ENCODE data around the gene ZKSCAN8. TPM values are rescaled to one million over a fixed set of nuclear protein-coding genes. Genes with fewer than 3 reads are reported as not detected.

The ZKSCAN8 gene
- total RNA-seq, 3 donors from 2014 or later (not counting 1 experiment from before 2014, with no cell fraction given) = 38.0 to 42.5 (median 39.2) TPM

GRCh38 chr6:28176373-28176772, 34.7 kb downstream of the ZKSCAN8 start:
- Histone ChIP-seq H3K9me3 (ENCODE audit: control insufficient read depth, insufficient read depth, low read length) (no peaks in the 10 kb centered on the region), H3K4me3 (ENCODE audit: low read length) (no peak overlapping the region), H3K36me3 (ENCODE audit: control insufficient read depth, insufficient read depth, low read length) (no peaks in the 10 kb centered on the region), H3K27me3 (ENCODE audit: control insufficient read depth, insufficient read depth, low read length) (peaks cover 5% of the 10 kb centered on the region), H3K27ac (ENCODE audit: low read length) (no peak overlapping the region), H3K4me1 (ENCODE audit: control insufficient read depth, insufficient read depth, low read length) (no peaks in the 10 kb centered on the region)
- Mint-ChIP-seq H3K27ac (no peak overlapping the region), H3K4me1 (no peaks in the 10 kb centered on the region), H3K27me3 (ENCODE audit: low read depth in 2 of 2) (peaks cover 26 to 49% of the 10 kb centered on the region in 2 donors), H3K36me3 (no peaks in the 10 kb centered on the region), H3K9me3 (no peaks in the 10 kb centered on the region), H3K4me3 (no peak overlapping the region)
- no peak for DNase-seq
- WGBS (ENCODE audit: insufficient coverage) = 100% methylated on average over 1 of the region's 1 CpG
- TF ChIP-seq CTCF (IDR thresholded peaks at IDR 0.05) = no peak
- no peak for ATAC-seq
- intact Hi-C loops (cut with micrococcal nuclease) = no loop called here

GRCh38 chr6:28182255-28182654, 40.6 kb downstream of the ZKSCAN8 start:
- Mint-ChIP-seq H3K27me3 (ENCODE audit: low read depth in 2 of 2) (peaks cover 21 to 40% of the 10 kb centered on the region in 2 donors), H3K4me3 (no peak overlapping the region), H3K9me3 (peaks cover 0 to 3% of the 10 kb centered on the region in 2 donors), H3K27ac (no peak overlapping the region), H3K36me3 (peaks cover 1% of the 10 kb centered on the region), H3K4me1 (no peaks in the 10 kb centered on the region)
- TF ChIP-seq CTCF (IDR thresholded peaks at IDR 0.05) = no peak
- H3K36me3 ChIP-seq (ENCODE audit: control insufficient read depth, insufficient read depth, low read length) = no peaks in the 10 kb centered on the region
- intact Hi-C loops (cut with micrococcal nuclease) = no loop called here
- no peaks in the 10 kb centered on the region for H3K27me3 ChIP-seq (ENCODE audit: control insufficient read depth, insufficient read depth, low read length)
- 80% methylated on average over 1 of the region's 1 CpG for WGBS (ENCODE audit: insufficient coverage)
- no peak overlapping the region for H3K4me3 ChIP-seq (ENCODE audit: low read length)
- H3K9me3 ChIP-seq (ENCODE audit: control insufficient read depth, insufficient read depth, low read length) = peaks cover 2% of the 10 kb centered on the region
- DNase-seq (no peak), ATAC-seq (no peak)
- H3K4me1 ChIP-seq (ENCODE audit: control insufficient read depth, insufficient read depth, low read length) = no peaks in the 10 kb centered on the region
- no peak overlapping the region for H3K27ac ChIP-seq (ENCODE audit: low read length)

GRCh38 chr6:28188111-28188979, 46.7 kb downstream of the ZKSCAN8 start:
- H3K27me3 Mint-ChIP-seq (ENCODE audit: low read depth in 2 of 2) = peaks cover 8 to 39% of the 10 kb centered on the region in 2 donors
- Histone ChIP-seq H3K4me3 (ENCODE audit: low read length) (no peak overlapping the region), H3K27me3 (ENCODE audit: control insufficient read depth, insufficient read depth, low read length) (peaks cover 2% of the 10 kb centered on the region), H3K36me3 (ENCODE audit: control insufficient read depth, insufficient read depth, low read length) (no peaks in the 10 kb centered on the region), H3K9me3 (ENCODE audit: control insufficient read depth, insufficient read depth, low read length) (peaks cover 29% of the 10 kb centered on the region), H3K27ac (ENCODE audit: low read length) (no peak overlapping the region), H3K4me1 (ENCODE audit: control insufficient read depth, insufficient read depth, low read length) (no peaks in the 10 kb centered on the region)
- ATAC-seq = no peak
- TF ChIP-seq CTCF (IDR thresholded peaks at IDR 0.05) = no peak
- H3K9me3 Mint-ChIP-seq = peaks cover 4 to 11% of the 10 kb centered on the region in 2 donors
- peaks cover 22% of the 10 kb centered on the region for H3K36me3 Mint-ChIP-seq
- no peaks in the 10 kb centered on the region for H3K4me1 Mint-ChIP-seq
- WGBS (ENCODE audit: insufficient coverage) = 81% methylated on average over 3 of the region's 6 CpGs
- H3K4me3 Mint-ChIP-seq = no peak overlapping the region
- no peak for DNase-seq
- H3K27ac Mint-ChIP-seq = no peak overlapping the region
- intact Hi-C loops (cut with micrococcal nuclease) = no loop called here
